HEK293 (cell line): ENCODE measurements around the gene USP19.

Source experiments
- CTCF ChIA-PET: fragments of 350-600 bp; formaldehyde crosslinking; extraction: SDS; loops from one replicate; lab custom pipeline; 2021; ENCODE audit warnings: antibody characterized with exemption; lab: Yijun Ruan, JAX
- POLR2A ChIA-PET: fragments of 300-600 bp; formaldehyde crosslinking; extraction: SDS; loops from one replicate; lab custom pipeline; 2020; ENCODE audit warnings: antibody characterized with exemption, inconsistent platforms; lab: Yijun Ruan, JAX
- H3K27ac ChIP-seq: fragments of 200-500 bp; sonication (Bioruptor generic); 2 replicates; pipeline ENCODE4 v1.5.1; 2014; ENCODE audit warnings: low read depth, low read length, control low read depth, inconsistent platforms; ENCODE audit errors: extremely low read depth
- H3K36me3 ChIP-seq, 2 experiments: fragments of 200-500 bp in 1 of 2; sonication (Bioruptor generic) in 1 of 2; 1 replicate in 1 of 2; 2 replicates in 1 of 2; pipeline ENCODE4 v1.5.1; 2014 to 2017; ENCODE audit warnings: inconsistent platforms in 2 of 2, low read length in 2 of 2; ENCODE audit not compliant: control insufficient read depth in 2 of 2, insufficient read depth in 1 of 2
- H3K4me1 ChIP-seq: fragments of 200-500 bp; sonication (Bioruptor generic); 2 replicates; pipeline ENCODE4 v1.5.1; 2014; ENCODE audit warnings: mild to moderate bottlenecking, low read length, inconsistent platforms; ENCODE audit not compliant: control insufficient read depth, insufficient read depth
- H3K4me3 ChIP-seq: 2 replicates; pipeline ENCODE4 v1.5.1; 2011; ENCODE audit warnings: low read depth, mild to moderate bottlenecking, control low read depth, low read length, moderate library complexity
- H3K9me3 ChIP-seq: fragments of 200-500 bp; sonication (Bioruptor generic); 2 replicates; pipeline ENCODE4 v1.5.1; 2014; ENCODE audit warnings: low read depth, low read length, inconsistent platforms; ENCODE audit not compliant: control insufficient read depth, insufficient read depth
- BCL11B ChIP-seq: fragments of 450-650 bp; formaldehyde crosslinking; IDR thresholded peaks from 2 replicates; pipeline ENCODE4 v1.5.1; 2016; ENCODE audit warnings: low read depth, missing biosample characterization, missing genetic modification characterization
- HOXC10 ChIP-seq: sonication (generic); formaldehyde crosslinking; IDR thresholded peaks from 2 replicates; pipeline ENCODE4 v1.8.1; 2023; ENCODE audit warnings: mild to moderate bottlenecking, missing genetic modification reagents
- KLF1 ChIP-seq: fragments of 450-650 bp; formaldehyde crosslinking; IDR thresholded peaks from 2 replicates; pipeline ENCODE4 v1.5.1; 2016; ENCODE audit warnings: missing biosample characterization, missing genetic modification characterization
- KLF8 ChIP-seq: fragments of 450-650 bp; formaldehyde crosslinking; IDR thresholded peaks from 2 replicates; pipeline ENCODE4 v1.5.1; 2016; ENCODE audit warnings: missing biosample characterization, missing genetic modification characterization
- PATZ1 ChIP-seq: fragments of 450-650 bp; formaldehyde crosslinking; IDR thresholded peaks from 2 replicates; pipeline ENCODE4 v1.5.1; 2016; ENCODE audit warnings: missing biosample characterization, missing genetic modification characterization
- SP3 ChIP-seq: fragments of 450-650 bp; formaldehyde crosslinking; IDR thresholded peaks from 2 replicates; pipeline ENCODE4 v1.5.1; 2016; ENCODE audit warnings: missing biosample characterization, missing genetic modification characterization
- YY1 ChIP-seq: fragments of 450-650 bp; formaldehyde crosslinking; IDR thresholded peaks from 2 replicates; pipeline ENCODE4 v1.5.1; 2018; ENCODE audit warnings: missing biosample characterization, missing genetic modification characterization
- ZBTB7A ChIP-seq: fragments of 450-650 bp; formaldehyde crosslinking; IDR thresholded peaks from 2 replicates; pipeline ENCODE4 v1.5.1; 2016; ENCODE audit warnings: low read depth, missing biosample characterization, missing genetic modification characterization
- ZBTB8A ChIP-seq: fragments of 450-650 bp; formaldehyde crosslinking; IDR thresholded peaks from 2 replicates; pipeline ENCODE4 v1.5.1; 2016; ENCODE audit warnings: missing biosample characterization, missing genetic modification characterization
- ZIC2 ChIP-seq: fragments of 450-650 bp; formaldehyde crosslinking; IDR thresholded peaks from 2 replicates; pipeline ENCODE4 v1.5.1; 2016; ENCODE audit warnings: missing biosample characterization, missing genetic modification characterization
- ZNF184 ChIP-seq: fragments of 450-650 bp; IDR thresholded peaks from 2 replicates; pipeline ENCODE4 v1.5.1; 2018; ENCODE audit warnings: missing biosample characterization, mild to moderate bottlenecking, missing genetic modification characterization
- ZNF19 ChIP-seq: fragments of 450-650 bp; formaldehyde crosslinking; IDR thresholded peaks from 2 replicates; pipeline ENCODE4; 2016; ENCODE audit warnings: missing biosample characterization, missing genetic modification characterization, low read depth
- ZNF274 ChIP-seq, 2 experiments: fragments of 200-500 bp in 1 of 2; fragments of 450-650 bp in 1 of 2; sonication (Bioruptor generic) in 1 of 2; formaldehyde crosslinking in 1 of 2; IDR thresholded peaks; 2 replicates each; pipeline versions ENCODE4 v1.5.1 to v1.6.1; 2014 to 2016; ENCODE audit warnings: borderline replicate concordance in 1 of 2, inconsistent platforms in 1 of 2, low read length in 1 of 2, missing biosample characterization in 1 of 2, missing genetic modification characterization in 1 of 2
- ZNF302 ChIP-seq: fragments of 450-650 bp; formaldehyde crosslinking; IDR thresholded peaks from 2 replicates; pipeline ENCODE4 v1.5.1; 2016; ENCODE audit warnings: missing biosample characterization, missing genetic modification characterization, low read depth
- ZNF335 ChIP-seq: fragments of 450-650 bp; formaldehyde crosslinking; conservative IDR thresholded peaks from 2 replicates; pipeline ENCODE4 v1.5.1; 2016; ENCODE audit warnings: missing biosample characterization, missing genetic modification characterization
- ZNF48 ChIP-seq: fragments of 450-650 bp; formaldehyde crosslinking; IDR thresholded peaks from 2 replicates; pipeline ENCODE4 v1.5.1; 2016; ENCODE audit warnings: missing biosample characterization, missing genetic modification characterization
- ZNF555 ChIP-seq: fragments of 450-650 bp; formaldehyde crosslinking; conservative IDR thresholded peaks from 2 replicates; pipeline ENCODE4 v1.5.1; 2017; ENCODE audit warnings: missing biosample characterization, mild to moderate bottlenecking, missing genetic modification characterization, inconsistent platforms
- ZNF596 ChIP-seq: fragments of 450-650 bp; IDR thresholded peaks from 2 replicates; pipeline ENCODE4 v1.5.0; 2018; ENCODE audit warnings: missing biosample characterization, mild to moderate bottlenecking, missing genetic modification characterization, moderate library complexity
- ZNF654 ChIP-seq: fragments of 450-650 bp; formaldehyde crosslinking; IDR thresholded peaks from 2 replicates; pipeline ENCODE4 v1.5.1; 2016; ENCODE audit warnings: low read depth, missing biosample characterization, missing genetic modification characterization
- ZNF768 ChIP-seq: fragments of 450-650 bp; formaldehyde crosslinking; IDR thresholded peaks from 2 replicates; pipeline ENCODE4 v1.5.1; 2018; ENCODE audit warnings: missing biosample characterization, mild to moderate bottlenecking, missing genetic modification characterization
- ZNF785 ChIP-seq: fragments of 450-650 bp; formaldehyde crosslinking; IDR thresholded peaks from 2 replicates; pipeline ENCODE4 v1.5.1; 2016; ENCODE audit warnings: missing biosample characterization, missing genetic modification characterization
- ZSCAN16 ChIP-seq: fragments of 450-650 bp; formaldehyde crosslinking; IDR thresholded peaks from 2 replicates; pipeline ENCODE4 v1.5.1; 2016; ENCODE audit warnings: missing biosample characterization, missing genetic modification characterization
- ZSCAN18 ChIP-seq: fragments of 450-650 bp; formaldehyde crosslinking; IDR thresholded peaks from 2 replicates; pipeline ENCODE4 v1.5.1; 2016; ENCODE audit warnings: missing biosample characterization, missing genetic modification characterization
- ZSCAN23 ChIP-seq: fragments of 450-650 bp; formaldehyde crosslinking; IDR thresholded peaks from 2 replicates; pipeline ENCODE4 v1.5.1; 2016; ENCODE audit warnings: missing biosample characterization, missing genetic modification characterization
- ZSCAN30 ChIP-seq: fragments of 450-650 bp; IDR thresholded peaks from 2 replicates; pipeline ENCODE4 v1.5.1; 2018; ENCODE audit warnings: missing biosample characterization, mild to moderate bottlenecking, missing genetic modification characterization, moderate library complexity
- TF ChIP-seq, protein P1 (sequence below): fragments of 450-650 bp; formaldehyde crosslinking; IDR thresholded peaks from 2 replicates; pipeline ENCODE4 v1.5.1; 2016; ENCODE audit warnings: missing biosample characterization, missing genetic modification characterization
- TF ChIP-seq, protein P2 (sequence below): fragments of 450-650 bp; formaldehyde crosslinking; IDR thresholded peaks from 2 replicates; pipeline ENCODE4 v1.5.1; 2017; ENCODE audit warnings: missing biosample characterization, missing genetic modification characterization

The USP19 gene

DNA sequence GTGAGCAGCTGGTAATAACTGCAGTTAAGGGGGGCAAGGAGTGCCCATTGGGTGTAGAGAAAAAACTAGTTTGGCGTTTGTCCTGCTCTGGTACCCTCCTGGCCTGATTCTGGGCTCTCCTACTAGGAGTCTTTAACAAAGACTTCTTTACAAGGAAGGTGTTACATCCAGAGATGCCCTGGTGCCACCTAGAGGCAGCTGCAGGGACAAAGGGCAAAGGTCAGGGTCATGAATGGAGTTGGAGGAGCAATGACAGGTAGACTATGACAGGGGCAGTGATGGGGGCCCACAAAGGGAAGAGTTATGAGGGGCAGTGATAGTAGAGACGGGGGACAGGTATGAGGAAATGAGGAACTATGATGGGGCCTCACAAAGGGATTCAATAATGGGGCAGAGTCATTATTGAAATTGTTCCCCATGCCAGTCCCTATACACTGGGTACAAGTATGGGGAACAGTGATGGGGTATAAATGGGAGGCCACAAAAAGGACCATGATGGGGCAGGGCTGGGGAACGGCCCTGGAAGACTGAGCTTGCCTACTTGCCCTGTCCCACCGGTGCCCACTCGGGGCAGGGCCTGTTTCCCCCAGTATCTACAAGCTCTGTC lies 37.6 kb upstream of the USP19 start:
- TF ChIP-seq ZBTB8A (tag by site-specific recombination) (no peak), ZNF654 (tag by site-specific recombination) (peak; percentile 40), PATZ1 (tag by site-specific recombination) (peak; percentile 29; the same call in 1 of the 2 replicates)
- CTCF ChIA-PET, result no interaction called here
- Histone ChIP-seq H3K36me3 (peaks cover 0 to 21% of the 10 kb centered on the region in 2 experiments; a peak in 1 of 3 replicates), H3K27ac (no peak overlapping the region), H3K4me1 (no peaks in the 10 kb centered on the region), H3K9me3 (no peaks in the 10 kb centered on the region), H3K4me3 (no peak overlapping the region)
- POLR2A ChIA-PET, result interaction anchor here (0.5 to 2.5 kb wide), 2 partner anchors 25 to 170 kb away, joined by 3 to 9 read pairs; partner anchors contain the start of gene LAMB2

- ChIA-PET CTCF (interaction anchor here (0.6 to 0.9 kb wide), 2 partner anchors 13 to 284 kb away, joined by 3 to 5 read pairs; no protein-coding TSS in a partner anchor), POLR2A (interaction anchor here (0.6 to 2.5 kb wide), 2 partner anchors 24 to 35 kb away, joined by 4 to 9 read pairs; partner anchors contain the start of gene LAMB2)
- H3K36me3 ChIP-seq, result peaks cover 0 to 12% of the 10 kb centered on the region in 2 experiments; a peak in 1 of 3 replicates
- H3K4me1 ChIP-seq, result no peaks in the 10 kb centered on the region
- no peaks in the 10 kb centered on the region for H3K9me3 ChIP-seq
- TF ChIP-seq ZNF19 (no peak), ZNF184 (tag by site-specific recombination) (no peak), HOXC10 (no peak), ZNF596 (tag by site-specific recombination) (no peak), ZSCAN30 (tag by site-specific recombination) (no peak), ZIC2 (tag by site-specific recombination) (no peak), KLF1 (tag by site-specific recombination) (no peak), ZNF768 (no peak), ZNF302 (tag by site-specific recombination) (no peak), BCL11B (no peak), KLF8 (tag by site-specific recombination) (no peak), ZNF335 (tag by site-specific recombination) (no peak), ZBTB7A (no peak), ZNF274 (IDR thresholded peaks at IDR 0.05; ENCODE audit: low read length) (no peak), ZNF274 (tag by site-specific recombination; IDR thresholded peaks at IDR 0.05; ENCODE audit: borderline replicate concordance) (no peak)
- TF ChIP-seq, protein P1, sequence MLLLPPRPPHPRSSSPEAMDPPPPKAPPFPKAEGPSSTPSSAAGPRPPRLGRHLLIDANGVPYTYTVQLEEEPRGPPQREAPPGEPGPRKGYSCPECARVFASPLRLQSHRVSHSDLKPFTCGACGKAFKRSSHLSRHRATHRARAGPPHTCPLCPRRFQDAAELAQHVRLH (tag by site-specific recombination), result no peak
- H3K27ac ChIP-seq, result no peak overlapping the region
- no peak overlapping the region for H3K4me3 ChIP-seq
Measured at GRCh38 chr3:49157289-49157688, 36.7 kb upstream of the USP19 start.

GRCh38 chr3:49153349-49153912 lies 32.8 kb upstream of the USP19 start:
- ChIA-PET CTCF (interaction anchor here (0.5 to 1.6 kb wide), 2 partner anchors 18 to 359 kb away, joined by 4 to 6 read pairs; partner anchors contain the start of gene KLHDC8B), POLR2A (interaction anchor here (0.6 kb wide), 1 partner anchor 20 kb away, joined by 7 read pairs; no protein-coding TSS in a partner anchor)
- H3K36me3 ChIP-seq, result no peaks in the 10 kb centered on the region
- H3K4me1 ChIP-seq, result no peaks in the 10 kb centered on the region
- H3K9me3 ChIP-seq, result no peaks in the 10 kb centered on the region
- no peak overlapping the region for H3K4me3 ChIP-seq
- H3K27ac ChIP-seq, result no peak overlapping the region
- TF ChIP-seq, protein P2, sequence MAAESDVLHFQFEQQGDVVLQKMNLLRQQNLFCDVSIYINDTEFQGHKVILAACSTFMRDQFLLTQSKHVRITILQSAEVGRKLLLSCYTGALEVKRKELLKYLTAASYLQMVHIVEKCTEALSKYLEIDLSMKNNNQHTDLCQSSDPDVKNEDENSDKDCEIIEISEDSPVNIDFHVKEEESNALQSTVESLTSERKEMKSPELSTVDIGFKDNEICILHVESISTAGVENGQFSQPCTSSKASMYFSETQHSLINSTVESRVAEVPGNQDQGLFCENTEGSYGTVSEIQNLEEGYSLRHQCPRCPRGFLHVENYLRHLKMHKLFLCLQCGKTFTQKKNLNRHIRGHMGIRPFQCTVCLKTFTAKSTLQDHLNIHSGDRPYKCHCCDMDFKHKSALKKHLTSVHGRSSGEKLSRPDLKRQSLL, result no peak
- TF ChIP-seq ZSCAN16 (tag by site-specific recombination), result no peak
- no peak for TF ChIP-seq ZSCAN23 (tag by site-specific recombination)
- peak; percentile 80 for TF ChIP-seq BCL11B
- no peak for TF ChIP-seq ZNF48 (tag by site-specific recombination)
- no peak for TF ChIP-seq ZNF785 (tag by site-specific recombination)
- no peak for TF ChIP-seq SP3 (tag by site-specific recombination)
- TF ChIP-seq YY1, result no peak
- TF ChIP-seq ZNF555, result no peak
- TF ChIP-seq ZNF274 (IDR thresholded peaks at IDR 0.05; ENCODE audit: low read length), result no peak
- no peak for TF ChIP-seq ZNF274 (tag by site-specific recombination; IDR thresholded peaks at IDR 0.05; ENCODE audit: borderline replicate concordance)
- TF ChIP-seq ZSCAN18 (tag by site-specific recombination), result no peak
- TF ChIP-seq ZSCAN30 (tag by site-specific recombination), result no peak
